Right renal cortex interstitium (tissue), 3 donors: ENCODE data around the gene DNMT3B. TPM values are rescaled to one million over a fixed set of nuclear protein-coding genes. Genes with fewer than 3 reads are reported as not detected.
"Not testable (repeated sequence)": the region's sequence is repeated elsewhere in the genome, so short reads cannot be mapped to it uniquely, and the experiment has no call there.

Source experiments
- DNase-seq, 3 donors: peaks; one replicate each; pipeline ENCODE4 v3.0.0-alpha.2; 2013; ENCODE audit warnings: low read depth in 3 of 3, low spot score in 2 of 3
- polyA plus RNA-seq, 3 donors: library from polyadenylated mRNA; unstranded; fragments of 120-200 nt; gene quantifications; one replicate each; pipeline ENCODE4 v1.2.1, GENCODE V29; 2013; ENCODE audit not compliant: insufficient read length in 3 of 3

Gene DNMT3B
- polyA plus RNA-seq, 3 donors: 6.4 to 7.0 (median 6.9) TPM

DNA sequence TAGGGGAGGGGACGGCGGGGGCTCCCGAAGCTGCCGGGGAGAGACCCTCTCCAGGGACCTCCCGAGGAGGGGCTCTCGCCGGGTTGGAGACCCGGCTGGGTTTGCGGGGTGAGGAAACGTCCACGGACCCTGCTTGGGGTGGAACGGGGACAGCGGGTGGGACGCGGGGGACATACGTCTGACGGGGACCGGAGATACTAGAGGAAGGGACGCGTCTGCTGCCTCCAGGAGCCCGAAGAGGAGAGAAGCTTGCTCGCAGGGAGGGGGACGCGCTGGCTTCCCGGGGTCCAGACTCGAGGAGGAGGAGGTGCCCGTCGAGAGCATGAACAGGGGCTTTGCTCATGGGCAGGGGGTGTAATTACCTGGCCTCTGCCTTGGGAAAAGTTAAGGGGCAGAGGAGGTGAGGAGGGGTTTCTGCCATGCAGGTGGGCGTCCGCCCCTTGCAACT is 593 bp downstream of the DNMT3B start:
- no peak for DNase-seq

DNA sequence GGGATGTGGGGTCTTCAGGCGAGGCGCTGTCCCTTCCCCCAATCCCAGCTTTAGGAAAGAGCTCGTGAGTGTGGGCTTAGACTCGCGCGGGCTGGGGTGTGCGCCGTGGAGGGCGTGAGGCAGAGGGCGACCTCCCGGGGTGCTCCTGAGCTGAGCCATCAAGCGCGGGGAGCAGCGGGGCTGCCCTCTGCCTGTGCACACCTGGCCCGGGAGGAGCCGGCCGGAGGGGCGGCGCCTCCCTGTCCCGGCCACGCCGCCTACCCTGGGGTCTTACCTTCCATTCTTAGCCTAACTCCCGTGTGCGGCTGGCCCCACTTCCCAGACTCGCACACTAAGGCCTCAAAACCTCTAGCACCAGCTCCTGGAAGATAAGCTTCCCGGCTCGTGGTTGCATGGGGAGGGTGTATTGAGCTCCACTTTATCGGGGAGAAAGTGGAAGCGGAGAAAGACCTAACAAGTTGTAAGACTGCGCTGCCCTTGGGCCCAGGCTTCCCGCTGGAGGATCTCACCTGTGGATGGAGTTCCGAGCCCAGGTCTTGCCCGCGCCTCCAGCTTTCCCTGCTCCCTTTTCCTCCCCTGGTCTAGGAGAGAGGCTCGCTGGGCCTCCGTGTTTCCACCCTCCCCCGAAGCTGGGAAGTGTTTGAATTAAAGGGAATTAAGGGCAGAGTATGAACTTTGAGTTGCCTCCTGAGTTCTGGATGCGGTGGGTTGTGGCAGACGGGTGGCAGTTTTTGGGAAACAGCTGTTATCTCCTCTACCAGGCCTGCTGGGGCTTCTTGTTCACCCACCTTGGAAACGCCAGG is 1.2 kb downstream of the DNMT3B start:
- DNase-seq: no peak

DNA sequence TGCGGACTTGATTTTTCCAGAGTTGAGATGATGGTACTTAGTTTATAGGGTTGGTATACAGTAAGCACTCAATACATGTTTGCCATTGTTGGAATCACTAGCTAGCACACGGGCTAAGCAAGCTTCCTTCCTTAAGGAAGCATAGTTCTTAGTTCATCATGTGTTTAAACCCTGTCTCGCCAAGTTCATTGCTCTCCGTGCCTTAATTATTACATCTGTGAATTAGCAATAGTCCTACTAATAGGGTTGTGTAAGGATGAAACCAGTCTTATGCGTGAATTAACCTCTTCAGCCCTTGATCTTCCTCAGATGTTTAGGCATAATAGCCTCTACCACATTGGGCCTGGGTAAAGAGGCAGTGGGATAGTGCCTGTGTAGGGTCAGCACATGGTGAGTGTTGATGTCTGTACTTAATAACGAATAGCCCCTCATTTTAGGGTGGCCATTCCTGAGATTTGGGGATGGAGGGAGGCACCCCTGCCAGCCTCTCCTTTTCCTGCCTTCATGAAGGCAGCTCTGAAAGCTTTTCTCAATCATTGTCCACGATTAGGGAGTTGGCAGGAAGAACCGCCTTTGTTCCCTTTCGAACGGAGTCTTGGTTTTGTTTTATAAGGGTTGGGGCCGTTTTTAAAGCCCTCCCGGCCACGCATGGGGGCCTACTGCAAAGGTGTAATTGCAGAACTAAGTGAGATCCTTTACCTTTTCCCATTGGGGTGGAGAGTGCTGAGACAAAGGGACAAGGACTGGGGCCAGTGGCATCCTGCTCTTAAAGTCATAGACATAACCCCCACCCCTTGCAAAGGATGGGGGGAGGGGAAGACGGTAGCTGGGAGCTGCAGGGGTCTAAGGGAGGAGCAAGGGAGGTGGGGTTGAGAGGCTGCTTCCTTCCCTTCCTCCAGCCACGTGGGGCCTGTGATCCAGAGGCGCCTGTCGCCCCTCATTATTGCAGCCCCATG is 2.1 kb downstream of the DNMT3B start:
- no peak for DNase-seq

DNA sequence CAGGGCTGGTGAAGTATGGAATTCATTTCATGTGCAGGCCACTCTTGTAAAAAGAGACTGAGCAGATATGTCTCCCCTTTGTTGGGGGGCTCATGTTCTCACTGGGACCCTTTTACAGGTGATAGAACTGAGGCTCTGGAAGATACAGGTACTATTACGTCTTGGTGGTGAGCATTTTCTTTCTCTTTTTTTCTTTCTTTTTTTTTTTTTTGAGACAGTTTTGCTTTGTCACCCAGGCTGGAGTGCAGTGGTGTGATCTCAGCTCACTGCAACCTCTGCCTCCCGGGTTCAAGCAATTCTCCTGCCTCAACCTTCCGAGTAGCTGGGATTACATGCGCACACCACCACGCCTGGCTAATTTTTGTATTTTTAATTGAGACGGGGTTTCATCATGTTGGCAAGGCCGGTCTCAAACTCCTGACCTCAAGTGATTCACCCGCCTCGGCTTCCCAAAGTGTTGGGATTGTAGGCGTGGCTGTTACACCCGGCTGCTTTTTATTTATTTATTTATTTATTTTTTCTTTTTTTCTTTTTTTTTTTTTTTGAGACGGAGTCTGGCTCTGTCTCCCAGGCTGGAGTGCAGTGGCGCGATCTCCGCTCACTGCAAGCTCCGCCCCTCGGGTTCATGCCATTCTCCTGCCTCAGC is 3.2 kb downstream of the DNMT3B start:
- not testable (repeated sequence) for DNase-seq

DNA sequence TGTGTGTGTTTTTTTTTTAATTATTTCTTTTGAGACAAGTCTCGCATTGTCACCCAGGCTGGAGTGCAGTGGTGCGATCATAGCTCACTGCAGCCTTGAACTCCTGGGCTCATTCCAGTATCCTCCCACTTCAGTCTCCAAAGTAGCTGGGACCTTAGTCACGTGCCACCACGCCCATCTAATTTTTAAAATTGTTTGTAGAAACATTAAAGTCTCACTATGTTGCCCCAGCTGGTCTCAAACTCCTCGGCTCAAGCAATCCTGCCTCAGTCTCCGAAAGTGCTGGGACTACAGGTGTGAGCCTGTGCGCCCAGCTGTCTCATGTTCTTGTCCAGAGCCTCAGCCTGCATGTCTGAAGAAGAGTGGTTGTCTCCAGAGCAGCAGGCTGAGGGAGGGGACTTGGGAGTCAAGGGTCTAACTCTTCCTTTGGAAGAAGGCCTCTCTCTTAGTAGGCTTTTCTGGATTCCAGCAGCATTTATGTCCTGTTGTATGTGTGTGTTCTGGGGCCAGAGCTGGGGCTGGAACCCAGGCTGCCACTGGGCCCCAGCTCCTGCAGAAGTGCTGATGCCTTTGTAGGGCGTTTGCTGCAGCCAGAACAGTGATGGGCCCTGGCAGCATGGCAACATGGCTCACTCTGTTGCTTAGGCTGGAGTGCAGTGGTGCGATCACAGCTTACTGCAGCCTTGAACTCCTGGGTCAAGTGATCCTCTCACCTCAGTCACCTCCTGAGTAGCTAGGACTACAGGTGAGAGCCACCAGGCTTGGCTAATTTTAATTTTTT is 5.4 kb downstream of the DNMT3B start:
- DNase-seq: no peak

DNA sequence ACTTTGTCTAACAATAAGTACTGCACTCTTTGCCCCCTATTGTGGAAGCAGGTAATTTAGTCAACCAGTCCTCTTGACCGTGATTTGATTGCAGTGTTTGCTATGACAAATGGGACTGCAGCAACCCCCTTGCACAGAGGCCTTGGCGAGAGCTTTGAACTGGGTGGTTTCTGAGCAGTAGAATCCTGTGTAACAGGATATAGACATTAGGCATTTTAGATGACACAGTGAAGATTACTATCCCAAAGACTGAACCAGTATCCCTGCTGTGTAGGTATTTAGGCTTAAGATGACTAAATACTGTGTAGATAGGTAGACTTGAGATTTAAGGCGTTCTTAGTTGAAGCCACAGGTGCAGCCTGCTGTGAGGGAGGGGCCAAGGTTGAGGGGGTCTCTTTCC is 9.9 kb downstream of the DNMT3B start:
- DNase-seq: no peak

DNA sequence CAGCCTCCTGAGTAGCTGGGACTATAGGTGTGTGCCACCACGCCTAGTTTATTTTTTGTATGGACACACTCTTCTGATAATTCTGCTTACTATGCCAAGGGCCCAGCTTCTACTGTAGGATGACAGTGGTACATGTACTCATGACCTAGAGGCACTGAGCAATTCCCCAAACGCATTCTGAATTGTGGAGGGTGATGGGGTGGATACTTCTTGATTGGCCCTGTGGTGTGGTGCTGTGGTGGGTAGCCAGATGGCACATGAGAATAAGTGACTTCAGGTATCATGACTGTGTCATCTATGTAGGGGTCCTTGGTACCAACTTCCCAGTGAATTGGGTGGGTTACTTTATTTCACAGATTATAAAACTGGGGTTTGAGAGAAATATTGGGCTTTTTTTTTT is 11.0 kb downstream of the DNMT3B start:
- DNase-seq: no peak

DNA sequence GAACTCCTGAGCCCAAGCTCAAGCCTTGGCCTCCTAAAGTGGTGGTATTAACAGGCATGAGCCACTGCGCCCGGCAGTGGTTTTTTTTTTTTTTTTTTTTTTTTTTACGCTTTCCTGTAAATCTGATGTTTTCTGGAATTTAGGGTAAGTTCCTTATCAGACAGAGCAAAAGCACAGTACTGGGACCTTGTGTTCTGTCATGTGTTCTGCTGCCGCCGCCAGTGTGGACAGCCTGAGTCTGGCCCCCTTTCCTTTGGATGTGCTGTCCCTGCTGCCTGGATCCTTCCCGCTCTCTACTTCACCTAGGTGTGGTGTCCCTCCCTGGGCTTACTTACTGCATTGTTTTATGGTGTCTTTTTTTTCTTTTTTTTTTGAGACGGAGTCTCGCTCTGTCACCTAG is 11.7 kb downstream of the DNMT3B start:
- no peak for DNase-seq

DNA sequence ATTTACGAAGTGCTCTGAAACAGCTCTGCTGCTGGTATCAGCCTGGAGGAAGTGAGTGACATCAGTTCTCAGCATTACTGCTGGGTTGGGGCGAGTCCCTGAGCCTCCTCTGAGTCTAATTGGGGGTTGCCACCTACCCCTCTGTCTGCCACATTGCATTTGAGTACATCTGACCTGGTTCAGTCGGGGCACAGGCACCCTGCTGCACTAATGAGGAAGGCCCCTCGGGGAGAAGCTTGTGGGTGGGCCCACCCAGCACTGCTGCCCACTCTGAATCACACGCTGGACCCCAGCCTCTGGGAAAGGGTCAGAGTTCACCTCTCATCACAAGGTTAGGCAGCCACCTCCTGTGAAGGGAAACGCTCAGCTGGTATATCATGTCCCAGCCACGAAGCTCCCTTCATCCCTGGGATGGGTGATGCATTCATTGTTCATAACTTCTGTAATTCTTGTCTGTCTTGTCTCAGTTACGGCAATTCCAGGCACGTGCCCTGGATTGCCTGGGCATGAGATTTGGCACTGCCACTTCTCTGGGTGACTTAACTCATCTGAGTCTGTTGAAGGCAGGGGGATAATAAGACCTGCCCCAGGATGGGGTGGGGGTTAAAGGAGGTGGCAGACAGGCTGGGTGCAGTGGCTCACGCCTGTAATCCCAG is 13.3 kb downstream of the DNMT3B start:
- no peak for DNase-seq

DNA sequence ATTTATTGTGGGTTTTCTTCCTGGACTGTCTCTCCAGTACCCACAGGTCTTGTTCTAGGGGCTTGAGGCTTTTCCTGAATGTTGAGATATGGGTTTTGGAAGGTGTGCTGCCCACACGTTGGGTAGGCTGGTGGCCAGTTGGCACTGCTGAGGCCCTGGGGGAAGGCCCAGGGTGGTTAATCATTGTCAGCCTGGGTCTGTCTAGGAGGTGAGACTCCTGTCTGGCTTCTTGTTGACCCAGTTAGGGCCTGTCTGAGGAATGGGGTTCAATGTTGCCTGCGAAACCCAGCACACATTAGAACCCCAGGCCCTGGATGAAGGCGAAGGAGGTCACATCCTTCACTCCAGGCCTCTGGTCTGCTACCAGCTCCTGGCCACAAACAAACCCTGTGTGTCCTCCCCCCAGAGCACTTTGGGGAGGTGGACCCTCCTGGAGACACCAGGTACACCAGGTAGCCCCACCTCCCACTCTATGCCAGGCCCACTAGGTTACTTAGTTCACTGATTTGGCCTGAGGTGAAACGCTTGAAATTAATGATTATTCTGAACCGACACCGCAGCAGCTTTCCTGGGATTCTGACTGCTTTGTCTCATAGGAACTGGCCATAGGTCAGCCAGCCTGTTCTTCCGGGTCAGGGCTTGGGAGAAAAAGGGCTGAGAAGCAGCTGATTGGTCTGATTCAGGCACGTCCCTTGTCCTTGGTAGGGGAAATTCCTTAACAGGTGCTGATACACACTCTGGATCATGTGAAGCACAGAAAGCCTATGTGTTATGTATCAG is 15.2 kb downstream of the DNMT3B start:
- DNase-seq: no peak

DNA sequence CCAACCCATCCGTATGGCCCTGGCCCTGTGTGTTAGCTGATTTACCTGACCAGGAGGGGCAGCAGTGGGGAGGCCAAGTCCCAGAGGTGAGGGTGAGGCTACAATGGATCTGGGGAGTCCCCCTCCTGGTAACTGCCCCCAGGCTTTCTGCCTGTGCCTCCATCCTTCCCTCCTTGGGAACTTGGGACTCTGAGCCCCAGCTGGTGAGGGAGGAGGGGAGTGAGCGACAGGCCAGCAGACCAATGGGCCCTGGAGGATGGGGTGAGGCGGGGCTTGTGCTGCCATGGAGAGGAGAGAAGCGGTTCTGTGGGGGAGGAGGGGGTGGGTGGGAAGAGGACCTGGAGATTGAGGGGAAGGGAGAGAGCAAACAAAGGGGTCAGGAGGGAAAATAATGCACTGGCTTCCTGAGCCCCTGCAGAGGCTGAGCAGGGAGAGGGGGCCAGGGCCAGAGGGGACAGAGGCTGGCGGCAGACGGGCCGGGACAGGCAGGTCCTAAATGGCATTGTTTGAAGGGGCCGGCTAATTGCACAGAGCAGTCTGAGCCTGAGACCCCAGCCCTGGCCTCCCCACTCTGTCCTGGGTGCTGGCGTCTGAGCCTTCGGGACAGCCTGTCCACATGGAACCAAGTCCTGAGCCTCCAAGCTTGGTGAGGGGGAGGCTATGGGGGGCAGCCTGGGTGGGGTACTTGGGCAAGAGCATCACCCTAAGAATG is 17.5 kb downstream of the DNMT3B start:
- DNase-seq: no peak

DNA sequence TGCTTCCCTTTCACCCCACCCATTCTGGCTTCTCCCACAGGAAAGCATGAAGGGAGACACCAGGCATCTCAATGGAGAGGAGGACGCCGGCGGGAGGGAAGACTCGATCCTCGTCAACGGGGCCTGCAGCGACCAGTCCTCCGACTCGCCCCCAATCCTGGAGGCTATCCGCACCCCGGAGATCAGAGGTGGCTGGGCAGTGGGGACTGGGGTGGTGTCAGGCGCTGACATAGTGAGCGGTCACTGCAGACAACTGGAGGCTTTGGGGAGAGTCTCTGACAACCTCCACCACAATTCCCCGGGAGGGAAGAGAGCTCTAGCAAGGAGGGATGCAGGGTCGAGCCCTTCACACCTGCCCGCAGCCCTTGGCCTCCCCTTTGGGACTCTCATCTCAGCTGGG is 18.1 kb downstream of the DNMT3B start:
- no peak for DNase-seq

DNA sequence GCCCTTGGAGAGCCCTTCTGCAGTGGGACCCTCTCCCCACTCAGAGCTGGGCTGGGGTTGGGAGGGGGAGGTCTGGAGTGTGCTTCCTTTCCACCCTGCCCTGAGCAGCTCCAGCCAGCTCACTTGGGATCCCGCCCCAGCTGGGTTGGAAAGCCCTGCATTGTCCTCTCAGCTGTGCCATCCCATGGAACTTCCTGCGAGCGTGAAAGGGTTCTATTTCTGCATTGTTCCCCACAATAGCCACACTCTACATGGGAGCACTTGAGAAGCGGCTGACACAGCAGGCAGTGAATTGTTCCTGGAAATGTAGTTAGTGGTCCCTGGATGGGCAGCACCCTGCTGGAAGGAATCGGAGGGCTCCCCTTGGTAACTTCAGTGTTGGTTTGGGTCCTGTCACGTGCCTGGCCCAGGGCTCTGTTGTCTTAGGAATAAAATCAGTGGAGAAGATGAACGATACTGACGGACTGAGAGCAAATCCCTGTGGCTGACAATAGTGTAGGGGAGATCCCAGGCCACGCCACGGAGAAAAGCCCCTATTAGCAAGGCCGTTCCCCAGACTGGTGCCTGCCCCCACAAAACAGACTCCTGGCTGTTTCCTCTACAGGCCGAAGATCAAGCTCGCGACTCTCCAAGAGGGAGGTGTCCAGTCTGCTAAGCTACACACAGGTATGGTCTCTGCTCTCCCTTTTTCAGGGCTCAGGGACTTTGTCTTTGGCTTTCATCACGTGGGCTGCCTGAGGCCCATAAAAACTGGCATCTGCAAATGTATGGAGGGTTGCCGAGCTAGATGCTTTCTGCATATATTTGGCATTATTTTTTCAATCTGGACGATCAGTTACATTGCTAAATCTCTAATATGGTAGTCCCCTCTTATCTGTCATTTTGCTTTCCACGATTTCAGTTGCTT is 18.8 kb downstream of the DNMT3B start:
- no peak for DNase-seq

DNA sequence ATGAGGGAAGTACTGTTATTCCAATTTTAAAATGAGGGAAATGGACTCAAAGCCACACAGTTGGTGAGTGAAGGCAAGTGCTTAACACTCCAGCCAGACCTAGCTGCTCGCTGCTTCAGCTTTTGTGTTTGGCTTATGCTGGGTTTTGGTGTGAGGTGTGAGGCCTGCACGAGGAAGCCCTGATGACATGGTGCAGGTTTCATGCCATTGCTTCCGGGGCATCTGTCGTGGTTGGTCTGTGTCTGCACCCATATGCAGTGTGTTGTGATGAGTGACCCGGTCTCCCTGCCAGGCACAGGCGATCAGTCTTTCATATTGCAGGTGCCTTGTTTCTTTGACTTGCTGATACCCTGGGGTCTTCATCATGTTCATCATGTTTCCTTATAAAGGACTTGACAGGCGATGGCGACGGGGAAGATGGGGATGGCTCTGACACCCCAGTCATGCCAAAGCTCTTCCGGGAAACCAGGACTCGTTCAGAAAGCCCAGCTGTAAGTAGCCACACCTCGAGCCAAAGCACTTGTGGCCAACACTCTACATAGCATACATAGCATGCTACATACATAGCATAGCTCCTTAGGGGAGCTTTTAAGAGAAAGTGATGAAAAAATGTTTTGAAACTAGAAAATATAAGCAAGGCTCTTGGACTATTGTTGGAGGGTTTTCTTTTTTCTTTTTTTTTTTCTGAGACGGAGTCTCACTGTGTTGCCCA is 22.3 kb downstream of the DNMT3B start:
- no peak for DNase-seq

DNA sequence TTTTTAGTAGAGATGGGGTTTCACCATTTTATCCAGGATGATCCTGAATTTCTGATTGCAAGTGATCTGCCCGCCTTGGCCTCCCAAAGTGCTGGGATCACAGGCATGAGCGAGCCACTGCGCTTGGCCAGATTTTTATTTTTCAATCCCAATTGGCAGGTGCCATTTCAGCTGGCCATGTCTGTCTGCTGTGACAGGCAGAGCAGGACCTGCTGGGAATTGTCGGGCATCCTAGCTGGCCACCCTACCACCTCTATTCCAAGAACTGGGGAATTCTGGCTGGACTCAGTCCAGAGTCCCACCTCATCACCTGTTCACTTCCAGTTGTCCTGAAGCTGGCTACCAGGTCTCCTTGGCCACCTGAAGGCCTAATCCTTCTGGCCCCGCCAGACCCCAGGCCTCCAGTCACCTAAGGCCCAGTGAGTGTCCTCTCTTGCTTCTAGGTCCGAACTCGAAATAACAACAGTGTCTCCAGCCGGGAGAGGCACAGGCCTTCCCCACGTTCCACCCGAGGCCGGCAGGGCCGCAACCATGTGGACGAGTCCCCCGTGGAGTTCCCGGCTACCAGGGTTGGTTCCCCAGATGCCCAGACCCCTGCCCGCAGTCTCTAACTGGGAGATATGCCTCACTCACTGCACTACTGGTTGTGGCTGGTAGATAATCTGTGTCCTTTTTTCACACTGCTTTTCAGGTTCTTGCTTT is 24.0 kb downstream of the DNMT3B start:
- DNase-seq: no peak

DNA sequence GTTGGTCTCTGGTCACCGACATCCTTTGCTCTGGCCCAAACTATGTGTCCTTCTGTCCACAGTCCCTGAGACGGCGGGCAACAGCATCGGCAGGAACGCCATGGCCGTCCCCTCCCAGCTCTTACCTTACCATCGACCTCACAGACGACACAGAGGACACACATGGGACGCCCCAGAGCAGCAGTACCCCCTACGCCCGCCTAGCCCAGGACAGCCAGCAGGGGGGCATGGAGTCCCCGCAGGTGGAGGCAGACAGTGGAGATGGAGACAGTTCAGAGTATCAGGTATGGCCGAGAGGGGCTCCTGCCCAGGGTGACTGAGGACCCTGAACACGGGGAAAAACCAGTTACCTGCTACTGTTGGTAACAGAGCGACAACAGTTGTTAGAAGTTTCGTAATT is 25.0 kb downstream of the DNMT3B start:
- no peak for DNase-seq
